Activated CD4-positive, alpha-beta memory T cell treated with anti-CD3 and anti-CD28 coated beads for 36 hours (primary cell): ENCODE measurements around the gene CFAP99. TPM values are rescaled to one million over a fixed set of nuclear protein-coding genes. Genes with fewer than 3 reads are reported as not detected.

Source experiments
- CTCF ChIA-PET: fragments of 350-600 bp; sonication (Branson Sonifier 250); formaldehyde crosslinking; loops from one replicate; lab custom pipeline; 2021; ENCODE audit warnings: antibody characterized with exemption, inconsistent platforms; lab: Charles Lee
- POLR2A ChIA-PET: fragments of 350-600 bp; sonication (Branson Sonifier 250); formaldehyde crosslinking; loops from one replicate; lab custom pipeline; 2021; ENCODE audit warnings: antibody characterized with exemption; lab: Charles Lee
- DNase-seq: peaks from one replicate; pipeline ENCODE4 v3.0.0-alpha.2; 2020
- H3K27ac Mint-ChIP-seq: one replicate; pipeline ENCODE4 v1.8.0; 2021; ENCODE audit warnings: mixed read lengths
- H3K27me3 Mint-ChIP-seq: one replicate; pipeline ENCODE4 v1.8.0; 2021; ENCODE audit warnings: mixed read lengths
- H3K36me3 Mint-ChIP-seq: one replicate; pipeline ENCODE4 v1.8.0; 2021; ENCODE audit warnings: mixed read lengths
- H3K4me1 Mint-ChIP-seq: one replicate; pipeline ENCODE4 v1.8.0; 2021; ENCODE audit warnings: low read depth, mixed read lengths
- H3K4me3 Mint-ChIP-seq: one replicate; pipeline ENCODE4 v1.8.0; 2021; ENCODE audit warnings: mild to moderate bottlenecking, mixed read lengths
- H3K9me3 Mint-ChIP-seq: one replicate; pipeline ENCODE4 v1.8.0; 2021; ENCODE audit warnings: mixed read lengths
- intact Hi-C: fragments of 100-400 bp; cut with micrococcal nuclease; formaldehyde crosslinking; loops from one replicate; pipeline ENCODE4 v1.15.1; 2023
- total RNA-seq, 2 experiments: library from RNA; stranded (reverse); gene quantifications; one replicate each; pipeline ENCODE4 v1.2.3, GENCODE V29; 2021

CFAP99 gene
- total RNA-seq, 2 experiments from 2014 or later = not detected

DNA sequence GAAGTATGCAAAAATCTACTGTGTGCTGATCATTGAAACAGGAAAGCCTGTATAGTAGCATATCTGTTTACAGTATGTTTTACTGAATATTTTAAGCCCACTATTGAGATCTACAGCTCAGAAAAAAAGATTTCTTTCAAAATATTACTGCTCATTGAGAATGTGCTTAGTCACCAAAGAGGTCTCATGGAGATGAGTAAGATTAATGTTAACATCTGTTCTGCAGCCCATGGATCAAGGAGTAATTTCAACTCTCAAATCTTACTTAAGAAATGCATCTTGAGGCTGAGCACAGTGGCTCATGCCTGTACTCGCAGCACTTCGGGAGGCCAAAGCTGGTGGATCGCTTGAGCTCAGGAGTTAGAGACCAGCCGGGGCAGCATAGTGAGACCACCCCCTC lies 53.4 kb downstream of the CFAP99 start:
- ChIA-PET CTCF (interaction anchor here (1.2 to 1.6 kb wide), 2 partner anchors 13 to 252 kb away, joined by 3 read pairs; no protein-coding TSS in a partner anchor), POLR2A (interaction anchor here (1.0 kb wide), 1 partner anchor 230 kb away, joined by 3 read pairs; the partner anchor contains the start of genes HAUS3 and POLN)
- Mint-ChIP-seq H3K9me3 (no peaks in the 10 kb centered on the region), H3K27ac (peak overlapping the region; percentile 98), H3K36me3 (peaks cover 63% of the 10 kb centered on the region), H3K4me1 (peaks cover 67% of the 10 kb centered on the region), H3K4me3 (no peak overlapping the region), H3K27me3 (no peaks in the 10 kb centered on the region)
- intact Hi-C loops = no loop called here
- no peak for DNase-seq

DNA sequence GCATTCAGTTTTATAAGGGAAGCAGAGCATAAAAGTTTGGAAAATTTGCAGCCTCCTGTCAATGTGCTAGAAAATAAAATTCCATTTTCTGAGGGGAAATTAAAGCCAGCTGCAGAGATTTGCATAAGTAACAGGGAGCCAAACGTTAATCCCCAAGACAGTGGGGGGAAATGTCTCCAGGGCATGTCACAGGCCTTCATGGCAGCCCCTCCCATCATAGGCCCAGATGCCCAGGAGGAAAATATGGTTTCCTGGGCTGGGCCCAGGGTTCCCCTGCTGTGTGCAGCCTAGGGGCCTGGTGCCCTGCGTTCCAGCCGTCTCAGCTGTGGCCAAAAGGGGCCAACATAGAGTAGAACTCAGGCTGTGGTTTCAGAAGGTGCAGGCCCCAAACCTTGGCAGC lies 59.5 kb downstream of the CFAP99 start:
- Mint-ChIP-seq H3K27me3 (no peaks in the 10 kb centered on the region), H3K36me3 (peaks cover 38% of the 10 kb centered on the region), H3K4me1 (peaks cover 94% of the 10 kb centered on the region), H3K27ac (peak overlapping the region; percentile 49), H3K4me3 (no peak overlapping the region), H3K9me3 (no peaks in the 10 kb centered on the region)
- intact Hi-C loops = no loop called here
- no peak for DNase-seq
- ChIA-PET CTCF (no interaction called here), POLR2A (interaction anchor here (1.3 kb wide), 1 partner anchor 8 kb away, joined by 4 read pairs; no protein-coding TSS in a partner anchor)

DNA sequence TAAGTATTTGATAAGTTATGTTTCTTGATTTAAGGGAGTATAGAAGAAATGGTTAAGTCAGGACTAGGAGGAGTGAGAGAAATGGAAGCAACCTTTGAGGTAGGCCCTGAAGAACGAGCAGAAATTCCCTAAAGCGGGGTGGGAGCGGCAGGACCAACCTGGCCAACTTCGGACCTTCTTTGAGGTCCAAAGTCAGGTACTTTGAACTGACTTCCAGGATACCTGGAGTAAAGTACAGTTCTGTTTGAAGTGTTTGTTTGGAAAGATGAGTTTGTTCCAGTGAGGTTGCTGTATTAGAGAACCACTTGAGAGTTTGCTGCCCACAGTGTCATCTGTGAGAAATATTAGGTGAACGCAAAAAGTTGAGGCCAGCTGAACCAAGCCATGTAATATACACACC lies 61.9 kb downstream of the CFAP99 start:
- Mint-ChIP-seq H3K27me3 (no peaks in the 10 kb centered on the region), H3K36me3 (peaks cover 28% of the 10 kb centered on the region), H3K27ac (no peak overlapping the region), H3K9me3 (no peaks in the 10 kb centered on the region), H3K4me3 (no peak overlapping the region), H3K4me1 (peaks cover 93% of the 10 kb centered on the region)
- POLR2A ChIA-PET = no interaction called here
- CTCF ChIA-PET = no interaction called here
- intact Hi-C loops = loop anchor here (5.0 kb wide), 1 partner anchor 57 kb away; the partner anchor contains the start of gene FAM193A
- no peak for DNase-seq

DNA sequence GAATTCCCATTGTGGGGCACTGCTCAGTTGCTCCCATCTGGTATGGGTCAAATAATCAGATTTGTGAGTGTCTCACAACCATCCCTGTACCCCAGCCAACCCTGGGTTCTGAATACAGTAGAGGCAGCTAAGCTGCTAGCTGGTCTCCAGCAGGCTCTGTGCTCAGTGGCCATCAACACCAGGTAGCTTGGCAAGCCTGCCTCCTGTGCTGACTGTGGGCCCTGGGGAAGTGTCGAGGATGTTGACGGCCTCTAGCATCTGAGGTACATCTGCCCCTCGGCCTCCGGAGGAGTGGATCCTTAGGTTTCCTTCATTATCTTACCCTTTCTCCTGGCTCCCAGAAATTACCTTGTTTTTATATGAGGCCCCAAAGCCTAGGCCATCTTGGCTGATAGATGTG lies 63.4 kb downstream of the CFAP99 start:
- H3K4me3 Mint-ChIP-seq = no peak overlapping the region
- peaks cover 93% of the 10 kb centered on the region for H3K4me1 Mint-ChIP-seq
- DNase-seq = no peak
- CTCF ChIA-PET = interaction anchor here (0.9 kb wide), 1 partner anchor 262 kb away, joined by 3 read pairs; no protein-coding TSS in a partner anchor
- H3K36me3 Mint-ChIP-seq = peaks cover 18% of the 10 kb centered on the region
- POLR2A ChIA-PET = interaction anchor here (8.5 kb wide), 1 partner anchor 13 kb away, joined by 40 read pairs; the partner anchor contains the start of gene RNF4
- no peaks in the 10 kb centered on the region for H3K27me3 Mint-ChIP-seq
- peak overlapping the region; percentile 88 for H3K27ac Mint-ChIP-seq
- intact Hi-C loops = loop anchor here (1.0 to 5.0 kb wide), 2 partner anchors 13 to 55 kb away; partner anchors contain the start of genes FAM193A and RNF4
- no peaks in the 10 kb centered on the region for H3K9me3 Mint-ChIP-seq

DNA sequence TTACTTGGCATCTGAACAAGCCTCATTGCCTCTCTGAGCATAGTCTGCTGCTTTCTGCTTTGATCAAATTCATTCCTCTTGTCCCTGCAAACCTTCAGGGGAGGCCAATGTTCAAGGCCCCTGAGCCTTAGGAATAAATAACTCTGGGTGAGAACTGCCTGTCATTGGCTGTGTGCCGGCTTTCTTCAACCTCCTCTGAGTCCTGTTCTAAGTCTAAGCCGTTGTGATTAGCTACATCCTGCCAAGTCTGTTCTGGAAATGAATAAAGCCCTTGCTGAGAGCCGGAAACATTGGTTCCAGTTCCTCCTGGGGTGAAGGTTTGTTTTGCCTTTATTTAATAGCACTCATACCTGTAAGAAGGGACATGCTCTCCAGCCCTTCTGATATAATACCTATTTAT lies 63.9 kb downstream of the CFAP99 start:
- peaks cover 91% of the 10 kb centered on the region for H3K4me1 Mint-ChIP-seq
- ChIA-PET POLR2A (interaction anchor here (8.5 kb wide), 1 partner anchor 14 kb away, joined by 40 read pairs; the partner anchor contains the start of gene RNF4), CTCF (interaction anchor here (0.9 kb wide), 1 partner anchor 263 kb away, joined by 3 read pairs; no protein-coding TSS in a partner anchor)
- intact Hi-C loops = loop anchor here (1.0 to 5.0 kb wide), 2 partner anchors 13 to 55 kb away; partner anchors contain the start of genes FAM193A and RNF4
- no peak overlapping the region for H3K4me3 Mint-ChIP-seq
- H3K9me3 Mint-ChIP-seq = no peaks in the 10 kb centered on the region
- peak overlapping the region; percentile 88 for H3K27ac Mint-ChIP-seq
- no peaks in the 10 kb centered on the region for H3K27me3 Mint-ChIP-seq
- peaks cover 16% of the 10 kb centered on the region for H3K36me3 Mint-ChIP-seq
- DNase-seq = peak; percentile 51

DNA sequence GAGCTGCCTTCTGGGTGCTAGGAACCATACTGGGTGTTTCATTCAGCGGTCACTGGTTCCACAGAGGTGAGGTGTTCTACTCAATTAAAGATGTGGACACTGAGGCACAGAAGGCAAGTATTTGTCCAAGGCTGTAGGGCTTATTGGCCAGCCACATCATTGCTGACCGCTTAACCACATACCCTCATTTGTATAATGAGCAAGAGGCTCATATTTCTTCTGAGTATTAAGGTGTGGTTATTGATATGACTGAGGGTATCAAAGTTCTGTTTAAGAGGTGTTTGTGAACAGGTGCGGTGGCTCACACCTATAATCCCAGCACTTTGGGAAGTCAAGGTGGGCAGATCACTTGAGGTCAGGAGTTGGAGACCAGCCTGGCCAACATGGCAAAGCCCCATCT lies 64.5 kb downstream of the CFAP99 start:
- ChIA-PET POLR2A (interaction anchor here (8.5 kb wide), 1 partner anchor 14 kb away, joined by 40 read pairs; the partner anchor contains the start of gene RNF4), CTCF (interaction anchor here (2.5 kb wide), 1 partner anchor 15 kb away, joined by 9 read pairs; the partner anchor contains the start of gene RNF4)
- DNase-seq = no peak
- no peaks in the 10 kb centered on the region for H3K27me3 Mint-ChIP-seq
- H3K9me3 Mint-ChIP-seq = no peaks in the 10 kb centered on the region
- intact Hi-C loops = loop anchor here (5.0 kb wide), 1 partner anchor 54 kb away; the partner anchor contains the start of gene FAM193A
- peaks cover 13% of the 10 kb centered on the region for H3K36me3 Mint-ChIP-seq
- H3K4me3 Mint-ChIP-seq = no peak overlapping the region
- peak overlapping the region; percentile 88 for H3K27ac Mint-ChIP-seq
- peaks cover 91% of the 10 kb centered on the region for H3K4me1 Mint-ChIP-seq

DNA sequence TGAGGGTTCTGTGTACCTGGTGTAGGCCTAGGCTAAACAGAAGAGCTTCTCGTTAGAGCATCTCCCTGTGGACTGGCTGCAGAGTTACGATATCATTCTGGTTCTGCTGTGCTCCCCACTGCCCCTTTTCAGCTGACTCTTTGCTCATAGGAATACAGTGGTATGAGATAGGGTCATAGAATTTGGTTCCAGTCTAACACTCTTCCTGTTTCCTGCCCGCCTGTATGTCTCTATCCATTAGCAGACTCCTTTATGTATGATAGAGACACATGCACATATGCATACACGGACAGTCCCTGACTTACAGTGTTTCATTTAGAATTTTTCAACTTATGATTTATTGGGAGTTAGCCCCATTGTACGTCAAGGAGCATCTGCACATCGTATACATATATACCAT lies 65.4 kb downstream of the CFAP99 start:
- intact Hi-C loops = loop anchor here (5.0 kb wide), 1 partner anchor 53 kb away; the partner anchor contains the start of gene FAM193A
- Mint-ChIP-seq H3K27ac (peak overlapping the region; percentile 73), H3K9me3 (no peaks in the 10 kb centered on the region), H3K4me1 (peaks cover 86% of the 10 kb centered on the region), H3K27me3 (no peaks in the 10 kb centered on the region), H3K36me3 (peaks cover 15% of the 10 kb centered on the region), H3K4me3 (no peak overlapping the region)
- CTCF ChIA-PET = interaction anchor here (0.7 to 2.5 kb wide), 5 partner anchors 9 to 264 kb away, joined by 3 to 9 read pairs (median 4); partner anchors contain the start of gene RNF4
- DNase-seq = no peak
- POLR2A ChIA-PET = interaction anchor here (8.5 kb wide), 1 partner anchor 15 kb away, joined by 40 read pairs; the partner anchor contains the start of gene RNF4

DNA sequence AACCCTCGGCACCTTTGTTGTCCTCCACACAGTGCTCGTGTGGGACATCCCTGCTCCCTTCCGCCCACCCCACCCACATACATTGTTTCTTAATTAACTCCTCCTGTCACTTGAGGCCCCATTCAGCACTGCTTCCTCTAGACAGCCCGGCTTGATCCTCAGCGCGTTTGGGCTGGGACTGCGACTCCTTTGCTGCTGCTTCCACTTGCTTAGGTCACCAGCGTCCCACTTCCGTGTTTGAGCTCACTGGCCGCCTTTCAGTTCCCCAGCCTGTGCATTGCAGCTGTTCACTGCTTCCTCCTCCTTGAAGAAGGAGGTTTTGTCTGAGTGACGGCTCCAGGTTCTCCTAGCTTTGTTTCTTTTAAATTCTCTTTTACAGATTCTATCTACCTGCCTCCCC lies 66.2 kb downstream of the CFAP99 start:
- peak; percentile 80 for DNase-seq

DNA sequence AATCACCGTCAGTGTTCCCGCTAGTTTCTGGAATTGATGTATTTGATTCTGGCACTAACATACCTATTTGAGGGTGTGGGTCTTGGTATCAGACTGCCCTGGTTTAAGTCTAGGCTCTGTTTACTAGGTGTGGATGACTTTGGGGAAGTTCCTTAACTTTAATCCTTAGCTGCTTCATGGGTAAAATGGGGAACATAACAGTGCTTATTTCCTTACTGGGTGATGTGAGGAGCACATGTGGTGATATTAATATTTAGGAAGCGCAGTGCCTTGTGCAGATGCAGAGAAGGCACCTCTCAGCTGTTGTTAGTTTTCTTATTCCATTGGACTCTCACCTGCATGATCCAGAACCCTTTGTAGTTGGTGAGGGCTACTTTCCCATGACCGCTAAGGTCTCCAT lies 67.2 kb downstream of the CFAP99 start:
- intact Hi-C loops = no loop called here
- ChIA-PET CTCF (interaction anchor here (0.7 to 1.7 kb wide), 4 partner anchors 14 to 266 kb away, joined by 3 to 6 read pairs (median 3); partner anchors contain the start of genes HAUS3 and POLN), POLR2A (interaction anchor here (8.5 kb wide), 1 partner anchor 17 kb away, joined by 40 read pairs; the partner anchor contains the start of gene RNF4)
- DNase-seq = no peak
- Mint-ChIP-seq H3K27ac (peak overlapping the region; percentile 15), H3K36me3 (peaks cover 20% of the 10 kb centered on the region), H3K4me3 (no peak overlapping the region), H3K4me1 (peaks cover 86% of the 10 kb centered on the region), H3K27me3 (no peaks in the 10 kb centered on the region), H3K9me3 (no peaks in the 10 kb centered on the region)

More for the DNA sequence above, 66.2 kb downstream of the CFAP99 start:
- peaks cover 86% of the 10 kb centered on the region for H3K4me1 Mint-ChIP-seq
- ChIA-PET CTCF (interaction anchor here (1.1 to 2.5 kb wide), 5 partner anchors 13 to 265 kb away, joined by 3 to 9 read pairs (median 4); partner anchors contain the start of gene RNF4), POLR2A (interaction anchor here (0.8 to 8.5 kb wide), 2 partner anchors 16 to 23 kb away, joined by 3 to 40 read pairs; partner anchors contain the start of gene RNF4)
- H3K9me3 Mint-ChIP-seq = no peaks in the 10 kb centered on the region
- intact Hi-C loops = loop anchor here (5.0 kb wide), 1 partner anchor 52 kb away; the partner anchor contains the start of gene FAM193A
- H3K36me3 Mint-ChIP-seq = peaks cover 13% of the 10 kb centered on the region
- H3K27me3 Mint-ChIP-seq = no peaks in the 10 kb centered on the region
- H3K27ac Mint-ChIP-seq = peak overlapping the region; percentile 34
- H3K4me3 Mint-ChIP-seq = peak overlapping the region; percentile 17

DNA sequence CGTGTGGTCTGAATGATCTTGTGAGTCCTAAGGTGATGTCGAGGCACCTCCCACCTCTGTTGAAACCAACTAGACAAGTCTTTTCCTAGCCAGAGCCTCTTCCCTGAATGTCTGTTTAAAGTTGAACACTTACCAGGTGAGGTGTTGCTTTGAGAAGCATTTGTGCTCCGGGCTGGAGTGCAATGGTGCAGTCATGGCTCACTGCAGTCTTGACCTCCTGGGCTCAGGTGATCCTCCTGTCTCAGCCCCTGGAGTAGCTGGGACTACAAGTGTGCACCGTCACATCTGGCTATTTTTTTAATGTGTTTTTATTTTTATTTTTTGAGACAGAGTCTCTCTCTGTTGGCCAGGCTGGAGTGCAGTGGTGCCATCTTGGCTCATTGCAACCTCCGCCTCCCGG lies 68.2 kb downstream of the CFAP99 start:
- no peaks in the 10 kb centered on the region for H3K27me3 Mint-ChIP-seq
- ChIA-PET POLR2A (interaction anchor here (8.5 kb wide), 1 partner anchor 18 kb away, joined by 40 read pairs; the partner anchor contains the start of gene RNF4), CTCF (no interaction called here)
- intact Hi-C loops = no loop called here
- peaks cover 23% of the 10 kb centered on the region for H3K36me3 Mint-ChIP-seq
- no peaks in the 10 kb centered on the region for H3K9me3 Mint-ChIP-seq
- H3K4me3 Mint-ChIP-seq = no peak overlapping the region
- peaks cover 78% of the 10 kb centered on the region for H3K4me1 Mint-ChIP-seq
- no peak for DNase-seq
- peak overlapping the region; percentile 15 for H3K27ac Mint-ChIP-seq

DNA sequence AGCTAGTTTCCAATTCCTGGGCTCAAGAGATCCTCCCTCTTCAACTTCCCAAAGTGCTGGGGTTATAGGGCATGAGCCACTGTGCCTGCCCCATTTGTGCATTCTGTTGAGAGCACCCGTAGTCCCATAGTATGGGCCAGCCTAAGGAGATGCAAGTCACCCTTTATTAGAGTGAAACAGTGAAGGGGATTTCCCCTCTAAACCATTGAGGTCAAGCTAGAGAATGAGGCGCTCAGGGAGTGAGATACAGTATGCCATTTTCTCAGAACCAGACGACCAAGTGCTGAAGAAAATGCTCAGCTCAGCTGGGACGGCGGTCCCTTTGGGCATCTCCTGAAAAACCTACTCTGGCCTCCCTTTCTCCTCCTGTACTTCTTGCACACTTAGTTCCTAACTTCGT lies 68.9 kb downstream of the CFAP99 start:
- DNase-seq = no peak
- no peaks in the 10 kb centered on the region for H3K9me3 Mint-ChIP-seq
- no peak overlapping the region for H3K4me3 Mint-ChIP-seq
- H3K4me1 Mint-ChIP-seq = peaks cover 75% of the 10 kb centered on the region
- peak overlapping the region; percentile 51 for H3K27ac Mint-ChIP-seq
- peaks cover 28% of the 10 kb centered on the region for H3K36me3 Mint-ChIP-seq
- no peaks in the 10 kb centered on the region for H3K27me3 Mint-ChIP-seq
- intact Hi-C loops = no loop called here
- ChIA-PET POLR2A (interaction anchor here (8.5 kb wide), 1 partner anchor 19 kb away, joined by 40 read pairs; the partner anchor contains the start of gene RNF4), CTCF (no interaction called here)
